ENCODE measurements around the gene TPK1. TPM values are rescaled to one million over a fixed set of nuclear protein-coding genes. Genes with fewer than 3 reads are reported as not detected.

The TPK1 gene
- total and polyA plus RNA-seq, 9 donors = 3.0 to 4.9 (median 3.4) TPM

DNA sequence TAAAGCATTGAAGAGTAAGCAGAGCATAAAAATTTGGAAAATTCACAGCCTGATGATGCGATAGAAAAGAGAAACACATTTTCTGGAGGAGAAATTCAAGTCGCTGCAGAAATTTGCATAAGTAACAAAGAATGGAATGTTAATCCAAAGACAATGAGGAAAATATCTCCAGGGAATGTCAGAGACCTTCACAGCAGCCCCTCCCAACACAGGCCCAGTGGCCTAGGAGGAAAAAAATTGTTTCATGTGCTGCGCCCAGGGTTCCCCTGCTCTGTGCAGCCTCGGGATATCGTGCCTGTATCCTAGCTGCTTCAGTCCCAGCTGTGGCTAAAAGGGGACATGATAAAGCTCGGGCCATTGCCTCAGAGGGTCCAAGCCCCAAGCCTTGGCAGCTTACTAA is 206.8 kb downstream of the TPK1 start:
- Histone ChIP-seq H3K36me3 (ENCODE audit: control insufficient read depth, insufficient read depth, low read length) (no peaks in the 10 kb centered on the region), H3K4me3 (ENCODE audit: low read length) (no peak overlapping the region), H3K9me3 (replicated peaks; ENCODE audit: control insufficient read depth, low read depth, low read length) (no peaks in the 10 kb centered on the region), H3K27me3 (ENCODE audit: control insufficient read depth, insufficient read depth, low read length) (no peaks in the 10 kb centered on the region), H3K27ac (ENCODE audit: low read length) (no peak overlapping the region), H3K4me1 (ENCODE audit: control insufficient read depth, insufficient read depth, low read length) (no peaks in the 10 kb centered on the region)
- WGBS (ENCODE audit: insufficient coverage) = 76% methylated on average over 5 of the region's 6 CpGs
- no peak for DNase-seq

DNA sequence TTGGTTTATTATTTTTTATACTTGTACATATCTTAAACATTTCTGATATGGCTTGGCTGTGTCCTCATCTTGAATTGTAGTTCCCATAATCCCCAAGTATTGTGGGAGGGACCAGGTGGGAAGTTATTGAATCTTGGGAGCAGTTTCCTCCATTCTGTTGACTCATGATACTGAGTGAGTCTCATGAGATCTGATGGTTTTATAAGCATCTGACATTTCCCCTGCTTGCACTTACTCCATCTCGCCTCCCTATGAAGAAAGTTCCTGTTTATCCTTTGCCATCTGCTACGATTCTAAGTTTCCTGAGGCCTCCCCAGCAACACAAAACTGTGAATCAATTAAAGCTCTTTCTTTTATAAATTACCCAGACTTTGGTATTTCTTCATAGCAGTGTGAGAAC is 207.7 kb downstream of the TPK1 start:
- WGBS (ENCODE audit: insufficient coverage) = no CpG with 5 or more reads among the region's 2 CpGs
- no peak for DNase-seq
- H3K9me3 ChIP-seq (replicated peaks; ENCODE audit: control insufficient read depth, low read depth, low read length) = no peaks in the 10 kb centered on the region

DNA sequence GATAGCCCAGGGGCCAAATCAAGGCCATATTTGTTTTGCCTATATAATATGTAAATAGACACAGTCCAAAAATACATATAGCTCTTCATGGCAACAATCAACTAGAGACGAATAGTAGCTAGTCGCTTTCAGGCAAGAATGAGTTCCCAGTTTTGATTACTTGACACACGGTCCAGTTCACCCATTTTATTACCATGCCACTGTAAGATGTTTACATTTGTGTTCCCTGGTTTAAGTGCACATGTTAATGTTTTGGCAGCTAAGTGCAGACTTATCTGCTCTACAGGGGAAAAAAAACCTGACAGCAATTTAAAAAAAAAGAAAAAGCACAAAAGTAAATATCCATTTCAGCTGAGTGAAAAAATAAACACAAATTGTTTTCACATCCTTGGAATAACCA is 213.1 kb downstream of the TPK1 start:
- Histone ChIP-seq H3K36me3 (ENCODE audit: control insufficient read depth, insufficient read depth, low read length) (no peaks in the 10 kb centered on the region), H3K4me3 (ENCODE audit: low read length) (no peak overlapping the region), H3K27ac (ENCODE audit: low read length) (no peak overlapping the region), H3K27me3 (ENCODE audit: control insufficient read depth, insufficient read depth, low read length) (no peaks in the 10 kb centered on the region), H3K4me1 (ENCODE audit: control insufficient read depth, insufficient read depth, low read length) (no peaks in the 10 kb centered on the region), H3K9me3 (replicated peaks; ENCODE audit: control insufficient read depth, low read depth, low read length) (no peaks in the 10 kb centered on the region)
- no CpG with 5 or more reads among the region's 3 CpGs for WGBS (ENCODE audit: insufficient coverage)
- no peak for DNase-seq

More for the DNA sequence above, 207.7 kb downstream of the TPK1 start:
- Histone ChIP-seq H3K4me3 (ENCODE audit: low read length) (no peak overlapping the region), H3K27ac (ENCODE audit: low read length) (no peak overlapping the region), H3K4me1 (ENCODE audit: control insufficient read depth, insufficient read depth, low read length) (no peaks in the 10 kb centered on the region), H3K27me3 (ENCODE audit: control insufficient read depth, insufficient read depth, low read length) (no peaks in the 10 kb centered on the region), H3K36me3 (ENCODE audit: control insufficient read depth, insufficient read depth, low read length) (no peaks in the 10 kb centered on the region)

DNA sequence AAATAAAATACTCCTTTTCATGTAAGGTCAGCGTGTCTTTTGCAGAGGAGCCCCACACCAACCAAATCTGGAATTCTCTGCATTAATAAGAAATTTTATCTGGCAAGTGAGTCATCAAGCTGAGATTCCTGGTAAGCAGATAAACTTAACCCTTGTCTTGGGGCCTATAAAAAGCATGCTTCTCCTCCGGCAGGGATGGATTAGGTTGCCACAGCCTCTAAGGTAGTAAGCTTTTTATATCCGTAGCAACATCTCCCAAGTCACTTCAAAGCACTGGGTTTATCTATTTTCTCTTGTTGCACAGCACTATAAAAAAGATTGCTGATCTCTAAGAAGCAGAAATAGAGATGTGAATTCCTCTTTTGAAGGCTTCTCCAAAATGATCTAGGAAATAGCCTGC is 229.6 kb downstream of the TPK1 start:
- no peaks in the 10 kb centered on the region for H3K36me3 ChIP-seq (ENCODE audit: control insufficient read depth, insufficient read depth, low read length)
- no peaks in the 10 kb centered on the region for H3K4me1 ChIP-seq (ENCODE audit: control insufficient read depth, insufficient read depth, low read length)
- no peaks in the 10 kb centered on the region for H3K9me3 ChIP-seq (replicated peaks; ENCODE audit: control insufficient read depth, low read depth, low read length)
- DNase-seq = no peak
- no peak overlapping the region for H3K4me3 ChIP-seq (ENCODE audit: low read length)
- H3K27ac ChIP-seq (ENCODE audit: low read length) = no peak overlapping the region
- H3K27me3 ChIP-seq (ENCODE audit: control insufficient read depth, insufficient read depth, low read length) = no peaks in the 10 kb centered on the region
- 60% methylated on average over 1 of the region's 3 CpGs for WGBS (ENCODE audit: insufficient coverage)

DNA sequence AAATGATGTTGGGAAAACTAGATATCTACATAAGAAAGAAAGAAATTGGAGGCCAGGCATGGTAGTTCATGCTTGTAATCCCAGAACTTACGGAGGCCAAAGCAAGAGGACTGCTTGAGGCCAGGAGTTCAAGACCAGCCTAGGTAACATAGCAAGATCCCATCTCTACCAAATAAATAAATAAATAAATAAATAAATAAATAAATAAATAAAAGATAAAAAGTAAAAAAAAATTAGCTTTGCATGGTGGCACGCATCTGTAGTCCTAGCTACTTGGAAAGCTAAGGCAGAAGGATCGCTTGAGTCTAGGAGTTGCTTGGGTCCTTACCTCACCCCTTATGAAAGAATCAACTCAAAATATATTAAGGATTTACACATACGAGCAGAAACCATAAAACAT is 238.9 kb downstream of the TPK1 start:
- H3K27me3 ChIP-seq (ENCODE audit: control insufficient read depth, insufficient read depth, low read length) = no peaks in the 10 kb centered on the region
- H3K9me3 ChIP-seq (replicated peaks; ENCODE audit: control insufficient read depth, low read depth, low read length) = peaks cover 3% of the 10 kb centered on the region
- no CpG with 5 or more reads among the region's 4 CpGs for WGBS (ENCODE audit: insufficient coverage)
- DNase-seq = no peak
- no peaks in the 10 kb centered on the region for H3K4me1 ChIP-seq (ENCODE audit: control insufficient read depth, insufficient read depth, low read length)
- no peak overlapping the region for H3K4me3 ChIP-seq (ENCODE audit: low read length)
- H3K36me3 ChIP-seq (ENCODE audit: control insufficient read depth, insufficient read depth, low read length) = no peaks in the 10 kb centered on the region
- H3K27ac ChIP-seq (ENCODE audit: low read length) = no peak overlapping the region

DNA sequence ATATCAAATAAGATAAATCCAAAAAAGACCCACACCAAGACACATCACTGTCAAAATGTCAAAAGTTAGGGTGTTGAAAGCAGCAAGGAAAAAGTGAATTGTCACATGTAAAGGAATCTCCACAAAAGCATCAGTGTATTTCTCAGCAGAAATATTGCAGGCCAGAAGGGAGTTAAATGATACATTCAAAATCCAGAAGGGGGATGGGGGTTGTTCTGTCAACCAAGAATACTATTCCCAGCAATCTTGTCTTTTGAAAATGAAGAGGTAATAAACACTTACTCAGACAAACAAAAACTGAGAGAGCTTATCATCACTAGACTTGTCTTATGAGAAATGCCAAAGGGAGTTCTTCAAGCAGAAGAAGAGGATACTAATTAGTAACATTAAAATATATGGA is 241.3 kb downstream of the TPK1 start:
- Histone ChIP-seq H3K4me1 (ENCODE audit: control insufficient read depth, insufficient read depth, low read length) (no peaks in the 10 kb centered on the region), H3K27me3 (ENCODE audit: control insufficient read depth, insufficient read depth, low read length) (no peaks in the 10 kb centered on the region), H3K9me3 (replicated peaks; ENCODE audit: control insufficient read depth, low read depth, low read length) (peaks cover 3% of the 10 kb centered on the region), H3K27ac (ENCODE audit: low read length) (no peak overlapping the region), H3K4me3 (ENCODE audit: low read length) (no peak overlapping the region), H3K36me3 (ENCODE audit: control insufficient read depth, insufficient read depth, low read length) (no peaks in the 10 kb centered on the region)
- DNase-seq = no peak

DNA sequence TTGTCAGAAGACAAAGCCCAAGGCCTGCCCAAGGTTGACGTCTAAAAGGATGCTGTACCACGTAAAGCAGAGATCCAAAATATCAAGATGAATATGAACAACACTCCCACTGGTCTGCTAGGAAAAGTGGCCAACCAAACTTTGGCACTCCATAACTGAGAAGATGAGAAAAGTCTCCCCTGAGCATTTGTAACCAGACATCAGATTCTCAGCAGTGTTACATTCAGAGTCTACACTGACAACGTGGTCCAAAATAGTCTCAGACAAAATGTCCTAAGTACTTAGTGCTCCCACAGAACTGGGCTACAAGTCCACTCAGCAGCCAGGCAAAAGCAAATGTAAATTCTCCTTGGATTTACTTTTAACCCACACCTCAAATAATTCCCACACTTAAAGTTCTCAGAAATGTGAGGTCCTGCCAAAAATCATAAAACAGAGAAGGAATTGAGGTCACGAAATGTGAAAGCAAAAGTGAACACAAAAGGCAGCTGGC is 247.2 kb downstream of the TPK1 start:
- Histone ChIP-seq H3K36me3 (ENCODE audit: control insufficient read depth, insufficient read depth, low read length) (no peaks in the 10 kb centered on the region), H3K27me3 (ENCODE audit: control insufficient read depth, insufficient read depth, low read length) (no peaks in the 10 kb centered on the region), H3K4me1 (ENCODE audit: control insufficient read depth, insufficient read depth, low read length) (no peaks in the 10 kb centered on the region), H3K27ac (ENCODE audit: low read length) (peak overlapping the region; percentile 35), H3K4me3 (ENCODE audit: low read length) (no peak overlapping the region), H3K9me3 (replicated peaks; ENCODE audit: control insufficient read depth, low read depth, low read length) (no peaks in the 10 kb centered on the region)
- 27% methylated on average over 2 of the region's 4 CpGs for WGBS (ENCODE audit: insufficient coverage)
- DNase-seq = peak; percentile 90

DNA sequence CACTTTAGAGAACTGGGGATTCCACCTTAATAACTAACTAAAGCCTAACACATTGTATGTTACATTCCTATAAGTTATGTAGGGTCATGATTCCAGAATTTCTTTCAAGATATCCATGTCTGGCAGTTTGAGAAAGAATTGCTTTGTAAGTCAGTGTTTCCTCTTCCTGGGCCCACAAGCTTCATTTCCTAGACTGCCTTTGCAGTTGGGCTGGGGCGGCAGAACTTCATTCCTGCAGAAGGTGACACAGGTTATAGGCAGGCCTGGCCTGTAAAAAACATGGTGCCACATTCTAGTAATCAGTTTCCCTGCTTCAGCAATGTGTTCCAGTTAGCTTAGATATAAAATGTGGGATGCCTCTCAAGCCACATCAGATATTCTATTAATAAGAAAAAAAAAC is 248.2 kb downstream of the TPK1 start:
- Histone ChIP-seq H3K9me3 (replicated peaks; ENCODE audit: control insufficient read depth, low read depth, low read length) (no peaks in the 10 kb centered on the region), H3K27ac (ENCODE audit: low read length) (no peak overlapping the region), H3K27me3 (ENCODE audit: control insufficient read depth, insufficient read depth, low read length) (no peaks in the 10 kb centered on the region), H3K36me3 (ENCODE audit: control insufficient read depth, insufficient read depth, low read length) (no peaks in the 10 kb centered on the region), H3K4me3 (ENCODE audit: low read length) (no peak overlapping the region), H3K4me1 (ENCODE audit: control insufficient read depth, insufficient read depth, low read length) (no peaks in the 10 kb centered on the region)
- no CpG with 5 or more reads among the region's 1 CpG for WGBS (ENCODE audit: insufficient coverage)
- DNase-seq = no peak

DNA sequence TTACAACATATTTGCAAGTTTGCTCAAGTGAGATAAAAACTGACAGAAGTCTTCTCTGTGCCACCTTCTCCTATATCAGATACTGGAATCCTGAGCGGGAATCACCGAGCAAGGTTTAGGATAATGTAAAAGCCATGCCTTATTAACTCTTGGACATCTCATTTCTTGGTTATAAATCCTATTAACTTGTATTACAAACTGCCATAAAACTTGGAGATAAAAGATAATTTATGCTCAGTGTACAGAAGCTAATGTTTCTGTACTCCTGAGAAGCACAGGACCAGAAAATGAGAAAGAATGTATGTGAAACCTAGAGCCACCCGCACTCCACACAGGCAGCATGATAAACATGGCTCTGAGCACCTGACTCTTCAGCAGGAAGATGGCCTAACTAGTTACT is 251.1 kb downstream of the TPK1 start:
- DNase-seq = no peak
- Histone ChIP-seq H3K4me3 (ENCODE audit: low read length) (no peak overlapping the region), H3K36me3 (ENCODE audit: control insufficient read depth, insufficient read depth, low read length) (no peaks in the 10 kb centered on the region), H3K4me1 (ENCODE audit: control insufficient read depth, insufficient read depth, low read length) (no peaks in the 10 kb centered on the region), H3K27me3 (ENCODE audit: control insufficient read depth, insufficient read depth, low read length) (no peaks in the 10 kb centered on the region), H3K27ac (ENCODE audit: low read length) (no peak overlapping the region), H3K9me3 (replicated peaks; ENCODE audit: control insufficient read depth, low read depth, low read length) (no peaks in the 10 kb centered on the region)
- no CpG with 5 or more reads among the region's 3 CpGs for WGBS (ENCODE audit: insufficient coverage)

DNA sequence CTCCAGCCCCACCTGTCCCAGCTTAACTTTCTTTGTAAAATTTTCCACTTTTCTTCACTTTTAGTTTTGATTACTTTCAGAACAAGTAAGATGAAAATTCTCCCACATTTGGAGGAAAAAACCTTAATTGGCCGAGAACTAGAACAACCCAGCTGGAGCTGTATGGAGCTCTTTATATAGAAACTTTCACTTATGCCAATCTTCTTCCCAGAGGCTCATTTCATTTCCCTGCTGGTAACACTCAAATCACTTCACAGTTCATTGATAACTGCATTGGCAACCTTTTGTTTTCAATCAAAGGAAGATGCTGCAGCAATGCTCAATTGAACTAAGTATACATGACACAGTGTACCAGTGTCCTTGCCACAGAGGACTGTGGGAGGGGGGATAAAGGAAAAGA is 256.2 kb downstream of the TPK1 start:
- H3K36me3 ChIP-seq (ENCODE audit: control insufficient read depth, insufficient read depth, low read length) = no peaks in the 10 kb centered on the region
- no peaks in the 10 kb centered on the region for H3K4me1 ChIP-seq (ENCODE audit: control insufficient read depth, insufficient read depth, low read length)
- H3K27ac ChIP-seq (ENCODE audit: low read length) = no peak overlapping the region
- H3K27me3 ChIP-seq (ENCODE audit: control insufficient read depth, insufficient read depth, low read length) = no peaks in the 10 kb centered on the region
- DNase-seq = no peak
- no peaks in the 10 kb centered on the region for H3K9me3 ChIP-seq (replicated peaks; ENCODE audit: control insufficient read depth, low read depth, low read length)
- WGBS (ENCODE audit: insufficient coverage) = no CpG with 5 or more reads among the region's 1 CpG
- no peak overlapping the region for H3K4me3 ChIP-seq (ENCODE audit: low read length)

DNA sequence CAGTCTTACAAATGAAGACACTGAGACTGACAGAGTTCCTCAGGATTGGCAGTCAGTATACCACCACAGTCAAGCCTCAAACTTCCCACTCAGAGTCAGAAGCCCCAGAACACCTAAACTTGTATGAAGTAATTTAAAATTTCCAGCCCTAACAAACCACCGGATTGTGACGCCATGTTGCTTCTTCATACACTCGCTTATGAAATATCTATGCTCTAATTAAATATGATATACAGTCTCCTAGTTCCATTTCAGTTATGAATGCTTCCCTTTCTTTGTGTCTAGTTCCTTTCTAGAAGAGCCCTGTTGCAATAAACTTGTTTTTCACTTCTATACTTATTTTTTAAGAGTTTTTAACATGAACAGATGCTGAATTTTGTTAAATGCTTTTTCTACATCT is 260.4 kb downstream of the TPK1 start:
- DNase-seq = no peak
- Histone ChIP-seq H3K27ac (ENCODE audit: low read length) (no peak overlapping the region), H3K36me3 (ENCODE audit: control insufficient read depth, insufficient read depth, low read length) (no peaks in the 10 kb centered on the region), H3K4me3 (ENCODE audit: low read length) (no peak overlapping the region), H3K9me3 (replicated peaks; ENCODE audit: control insufficient read depth, low read depth, low read length) (no peaks in the 10 kb centered on the region), H3K27me3 (ENCODE audit: control insufficient read depth, insufficient read depth, low read length) (no peaks in the 10 kb centered on the region), H3K4me1 (ENCODE audit: control insufficient read depth, insufficient read depth, low read length) (no peaks in the 10 kb centered on the region)
- no CpG with 5 or more reads among the region's 3 CpGs for WGBS (ENCODE audit: insufficient coverage)

Measured in muscle of leg (tissue), 11 donors.